Ovary (tissue), 9 donors: ENCODE measurements around the gene PSEN2. TPM values are rescaled to one million over a fixed set of nuclear protein-coding genes. Genes with fewer than 3 reads are reported as not detected.

Experiments
- DNase-seq, 5 donors: peaks; one replicate each; pipeline ENCODE4 v3.0.0-alpha.2; 2019 to 2020
- H3K27ac ChIP-seq, 2 donors: fragments of 200-600 bp; one replicate each; pipeline versions ENCODE4 v1.5.1 to v1.8.0; 2019 to 2022
- H3K27me3 ChIP-seq: fragments of 200-600 bp; one replicate; pipeline ENCODE4 v1.8.0; 2022
- H3K36me3 ChIP-seq: fragments of 200-600 bp; sonication (generic); one replicate; pipeline ENCODE4 v1.5.1; 2019
- H3K4me1 ChIP-seq: one replicate; pipeline ENCODE4 v1.8.1; 2013; ENCODE audit warnings: mild to moderate bottlenecking, moderate library complexity; ENCODE audit not compliant: insufficient read depth
- H3K4me3 ChIP-seq: fragments of 200-600 bp; sonication (generic); one replicate; pipeline ENCODE4 v1.5.1; 2017
- H3K9me3 ChIP-seq, 2 donors: fragments of 200-600 bp in 1 of 2; sonication (generic) in 1 of 2; one replicate each; pipeline versions ENCODE4 v1.5.1 to v1.8.1; 2013 to 2019; ENCODE audit warnings: mild to moderate bottlenecking in 1 of 2, moderate library complexity in 1 of 2
- CTCF ChIP-seq, 3 donors: fragments of 450-650 bp in 2 of 3; fragments of 200-600 bp in 1 of 3; IDR thresholded peaks; one replicate each; pipeline versions ENCODE4 v1.5.1 to v1.8.0; 2016 to 2022; ENCODE audit warnings: antibody characterized with exemption in 3 of 3, mild to moderate bottlenecking in 1 of 3
- EP300 ChIP-seq: sonication (generic); formaldehyde crosslinking; IDR thresholded peaks from one replicate; pipeline ENCODE4 v1.6.1; 2017; ENCODE audit warnings: antibody characterized with exemption
- POLR2A ChIP-seq: fragments of 450-650 bp; IDR thresholded peaks from one replicate; pipeline ENCODE4 v1.6.1; 2017; ENCODE audit warnings: antibody characterized with exemption, mild to moderate bottlenecking, moderate library complexity
- WGBS, 3 donors: extraction: QIAGEN DNeasy Blood & Tissue Kit in 1 of 3; methylation state at CpG; one replicate each; pipeline versions ENCODE4 v1.1.5 to v1.1.7; 2013 to 2017; 5-methylcytosine and 5-hydroxymethylcytosine counted together
- intact Hi-C, 4 donors: fragments of 100-400 bp; cut with DNase I; formaldehyde crosslinking; loops; one replicate each; pipeline versions ENCODE4 v1.11.0 to v1.15.1; 2022 to 2023
- polyA plus RNA-seq, 2 donors: library from polyadenylated mRNA; stranded (reverse); fragments of 200-250 nt in 1 of 2; fragments of 350-450 nt in 1 of 2; fragmentation: Illumina TruSeq in 1 of 2; extraction: RNeasy Lipid Tissue Mini Kit (QIAGEN cat#74804) in 1 of 2; gene quantifications; one replicate each; pipeline ENCODE4 v1.2.3, GENCODE V29; 2013 to 2014
- total RNA-seq, 7 donors: library from RNA; depleted of rRNA in 2 of 7; stranded (reverse); fragments of >200 nt in 2 of 7; fragmentation: NEBNext Ultra II Directional in 3 of 7; extraction: Animal tissue kit (Norgen Biotek cat#: 25700) in 3 of 7; gene quantifications; one replicate each; pipeline versions ENCODE4 v1.1.0 to v1.2.4, GENCODE V29; 2016 to 2023
- donor health status: DM: no; HTN: no; CAD: no; lungs with moderate emphysema.
- donor health status: DM: no; HTN: no; CAD: no.
- donor health status: Bipolar disorder and iron deficiency.
- donor health status: DM: yes; HTN: yes; CAD: no.
- donor health status: DM: no; HTN: no; CAD: no.
- donor health status: DM: yes; HTN: yes; CAD: no.

PSEN2 gene
- total and polyA plus RNA-seq, 9 donors: 17.8 to 37.0 (median 24.6) TPM

- Histone ChIP-seq H3K27ac (no peak overlapping the region), H3K9me3 (no peaks in the 10 kb centered on the region)
- DNase-seq: no peak
Observed at GRCh38 chr1:226823643-226824042, 46.8 kb upstream of the PSEN2 start.

GRCh38 chr1:226825037-226825745, 45.2 kb upstream of the PSEN2 start:
- intact Hi-C loops: loop anchor here (5.0 to 10.0 kb wide), 5 partner anchors 88 to 280 kb away; partner anchors contain the start of genes STUM (in 4 of the 4) and ITPKB (in 1 of the 4)
- Histone ChIP-seq H3K9me3 (no peaks in the 10 kb centered on the region), H3K4me1 (peaks cover 2% of the 10 kb centered on the region), H3K27ac (no peak overlapping the region), H3K4me3 (no peak overlapping the region), H3K36me3 (no peaks in the 10 kb centered on the region), H3K27me3 (no peaks in the 10 kb centered on the region)
- TF ChIP-seq POLR2A: no peak
- TF ChIP-seq CTCF (IDR thresholded peaks at IDR 0.05): no peak
- no peak for TF ChIP-seq EP300
- 83 to 91% (median 91%) methylated on average over 9 of the region's 9 CpGs for WGBS, 3 donors
- DNase-seq: no peak

More at GRCh38 chr1:226823643-226824042, 46.8 kb upstream of the PSEN2 start:
- H3K4me1 ChIP-seq: peaks cover 2% of the 10 kb centered on the region
- intact Hi-C loops: loop anchor here in 1 of 4 donors (10.0 kb wide), 1 partner anchor 279 kb away; the partner anchor contains the start of gene STUM
- no peak for TF ChIP-seq EP300
- TF ChIP-seq CTCF (IDR thresholded peaks at IDR 0.05): no peak
- TF ChIP-seq POLR2A: no peak
- no peaks in the 10 kb centered on the region for H3K27me3 ChIP-seq
- WGBS, 3 donors: 94 to 98% (median 96%) methylated on average over 5 of the region's 5 CpGs
- H3K36me3 ChIP-seq: no peaks in the 10 kb centered on the region
- no peak overlapping the region for H3K4me3 ChIP-seq

- WGBS, 3 donors: 89 to 96% (median 92%) methylated on average over 3 of the region's 3 CpGs
- intact Hi-C loops: loop anchor here (2.0 to 10.0 kb wide), 6 partner anchors 88 to 281 kb away; partner anchors contain the start of genes STUM (in 4 of the 4) and ITPKB (in 1 of the 4)
- H3K27me3 ChIP-seq: no peaks in the 10 kb centered on the region
- H3K27ac ChIP-seq: no peak overlapping the region
- H3K4me1 ChIP-seq: peaks cover 2% of the 10 kb centered on the region
- no peak for DNase-seq
- TF ChIP-seq CTCF (IDR thresholded peaks at IDR 0.05) (no peak), EP300 (no peak), POLR2A (no peak)
- no peaks in the 10 kb centered on the region for H3K36me3 ChIP-seq
- no peak overlapping the region for H3K4me3 ChIP-seq
- no peaks in the 10 kb centered on the region for H3K9me3 ChIP-seq
Observed at GRCh38 chr1:226825746-226826100, 44.7 kb upstream of the PSEN2 start.

- H3K27ac ChIP-seq: no peak overlapping the region
- TF ChIP-seq POLR2A (no peak), CTCF (IDR thresholded peaks at IDR 0.05) (no peak), EP300 (no peak)
- intact Hi-C loops: loop anchor here (2.0 to 10.0 kb wide), 6 partner anchors 89 to 282 kb away; partner anchors contain the start of genes STUM (in 4 of the 4) and ITPKB (in 1 of the 4)
Observed at GRCh38 chr1:226826479-226827261, 43.7 kb upstream of the PSEN2 start.

More at GRCh38 chr1:226826479-226827261, 43.7 kb upstream of the PSEN2 start:
- WGBS, 3 donors: 95 to 96% (median 96%) methylated on average over 19 of the region's 19 CpGs
- Histone ChIP-seq H3K9me3 (no peaks in the 10 kb centered on the region), H3K27me3 (no peaks in the 10 kb centered on the region), H3K4me3 (no peak overlapping the region), H3K36me3 (no peaks in the 10 kb centered on the region), H3K4me1 (no peaks in the 10 kb centered on the region)
- DNase-seq: no peak
